GM19238 (cell line): ENCODE measurements around the gene IFT74.

Source experiments
- DNase-seq: peaks from one replicate; pipeline ENCODE4 v3.0.0; 2011; ENCODE audit warnings: low spot score; ENCODE audit not compliant: insufficient read length

IFT74 gene

DNA sequence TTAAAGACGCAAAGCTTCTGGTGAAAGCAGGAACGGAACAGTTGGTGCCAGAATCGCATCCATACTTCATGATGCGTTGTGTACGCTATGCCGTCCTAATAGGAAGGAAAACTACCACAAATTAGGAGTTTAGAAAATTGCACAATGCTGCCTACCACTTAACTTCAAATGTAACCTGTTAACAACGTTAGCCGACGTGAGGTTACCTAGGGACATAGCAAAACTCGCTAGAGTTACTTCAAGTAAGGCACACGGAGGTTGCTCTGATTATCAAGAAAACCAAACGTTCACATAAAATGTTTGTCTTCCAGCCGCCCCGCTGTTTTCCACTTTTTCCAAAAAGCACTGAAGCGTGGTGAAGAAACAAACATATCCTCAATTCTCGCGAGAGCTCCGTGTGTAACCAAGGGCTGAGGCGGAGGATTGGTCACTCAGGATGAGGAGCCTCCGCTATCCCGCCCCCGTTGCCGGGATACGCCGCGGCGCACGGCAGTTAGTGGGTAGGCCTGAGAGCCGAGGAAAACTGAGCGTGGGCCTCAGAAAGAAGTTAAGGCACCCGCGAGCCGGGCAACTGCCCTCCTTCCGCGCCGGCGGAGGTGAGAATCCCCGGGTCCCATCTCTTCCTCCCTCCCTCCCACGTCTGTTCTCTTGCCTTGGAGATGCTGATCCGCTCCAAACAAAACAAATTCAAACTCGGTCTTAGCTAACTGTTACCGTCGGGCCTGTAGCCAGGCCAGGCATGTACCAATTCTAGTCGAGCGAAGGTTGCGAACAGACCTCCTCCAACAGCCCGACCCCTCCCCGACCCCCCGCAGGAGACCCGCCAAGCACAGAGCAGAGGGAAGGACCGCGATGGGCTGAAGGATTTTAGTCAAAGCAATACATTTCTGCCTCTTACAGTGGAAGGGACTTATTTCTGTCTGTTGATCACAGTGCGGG is at the start of gene IFT74:
Gene IFT74, plus strand, starts transcription at position 492 of the 939 bp plus-strand sequence. CDS start 5,556 bp downstream, outside the sequence.
- DNase-seq, result peak; percentile 90

DNA sequence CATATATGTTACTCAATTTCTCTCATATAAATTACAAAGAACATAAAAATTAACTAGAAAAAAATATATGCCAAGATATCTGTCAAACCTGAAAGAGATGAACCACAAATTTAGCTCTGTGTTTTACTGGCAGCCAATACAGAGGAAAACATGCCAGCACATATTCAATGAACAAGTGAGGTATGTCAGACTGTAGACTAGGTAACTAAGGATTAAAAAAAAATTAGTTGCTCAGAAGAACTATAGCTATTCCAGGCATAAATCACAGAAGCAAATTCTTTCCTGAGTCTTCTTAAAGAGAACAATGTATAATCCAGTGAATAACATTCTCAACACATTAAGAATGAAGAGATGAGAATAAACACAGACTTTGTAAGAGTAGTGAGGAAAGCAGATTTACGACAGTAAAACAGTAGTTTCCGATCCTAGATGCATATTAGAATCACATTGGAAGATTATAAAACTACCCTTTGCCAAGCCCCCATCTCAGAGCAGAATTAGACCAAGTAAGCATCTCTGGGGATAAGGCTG is 43.0 kb upstream of the IFT74 start:
- DNase-seq, result no peak

DNA sequence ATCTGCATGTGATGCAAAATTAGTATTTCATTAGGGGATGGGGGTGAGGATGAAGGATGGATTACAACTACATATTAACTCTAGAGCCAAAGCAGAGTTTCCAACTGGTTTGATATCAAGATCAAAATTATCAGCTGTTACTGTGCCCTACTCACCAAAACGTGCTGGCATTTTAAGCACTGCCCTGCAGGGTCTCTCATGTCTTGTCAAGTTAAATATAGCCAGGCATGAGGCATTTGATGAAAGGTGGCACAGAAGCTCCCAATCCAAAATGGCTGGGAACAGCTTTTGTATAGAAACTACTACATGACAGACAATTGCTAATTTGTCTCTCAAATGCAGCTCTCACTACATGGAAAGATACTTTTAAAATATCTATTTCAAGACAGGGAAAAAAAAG is 36.5 kb upstream of the IFT74 start:
- no peak for DNase-seq

DNA sequence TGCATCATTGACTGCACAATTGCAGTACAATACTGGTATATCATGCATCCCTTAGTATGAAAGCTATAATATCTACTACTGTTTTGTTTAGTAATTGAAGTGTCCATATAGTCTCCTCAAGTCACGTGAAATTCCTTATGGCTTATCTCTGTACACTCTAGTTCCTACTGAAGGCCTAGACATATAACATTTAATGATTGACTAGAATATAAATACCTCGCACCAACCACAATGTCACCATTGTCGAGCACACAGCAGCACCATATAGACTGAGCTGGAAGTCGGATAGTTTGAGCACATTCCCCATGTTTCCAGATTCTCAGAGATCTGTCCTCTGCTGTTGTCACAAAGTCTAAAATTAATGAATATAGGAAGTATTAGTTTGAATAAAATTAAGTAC is 30.6 kb upstream of the IFT74 start:
- no peak for DNase-seq

DNA sequence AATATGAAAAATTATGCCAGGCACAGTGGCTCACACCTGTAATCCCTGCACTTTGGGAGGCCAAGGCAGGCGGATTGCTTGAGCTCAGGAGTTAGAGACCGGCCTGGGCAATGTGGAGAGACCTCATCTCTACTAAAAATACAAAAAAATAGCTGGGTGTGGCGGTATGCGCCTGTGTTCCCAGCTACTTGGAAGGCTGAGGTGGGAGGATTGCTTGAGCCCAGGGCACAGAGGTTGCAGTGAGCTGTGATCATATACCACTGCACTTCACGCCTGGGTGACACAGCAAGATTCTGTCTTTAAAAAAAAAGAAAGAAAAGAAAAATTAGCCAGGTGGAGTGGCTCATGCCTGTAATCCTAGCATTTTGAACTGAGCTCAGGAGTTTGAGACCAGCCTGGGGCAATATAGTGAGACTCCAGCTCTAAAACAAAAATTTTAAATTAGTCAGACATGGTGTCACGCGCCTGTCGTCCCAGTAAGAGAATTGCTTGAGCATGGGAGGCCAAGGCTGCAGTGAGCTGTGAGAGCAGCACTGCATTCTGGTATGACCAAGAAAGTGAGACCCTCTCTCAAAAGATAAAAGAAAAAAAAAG is 27.2 kb upstream of the IFT74 start:
- DNase-seq, result no peak

DNA sequence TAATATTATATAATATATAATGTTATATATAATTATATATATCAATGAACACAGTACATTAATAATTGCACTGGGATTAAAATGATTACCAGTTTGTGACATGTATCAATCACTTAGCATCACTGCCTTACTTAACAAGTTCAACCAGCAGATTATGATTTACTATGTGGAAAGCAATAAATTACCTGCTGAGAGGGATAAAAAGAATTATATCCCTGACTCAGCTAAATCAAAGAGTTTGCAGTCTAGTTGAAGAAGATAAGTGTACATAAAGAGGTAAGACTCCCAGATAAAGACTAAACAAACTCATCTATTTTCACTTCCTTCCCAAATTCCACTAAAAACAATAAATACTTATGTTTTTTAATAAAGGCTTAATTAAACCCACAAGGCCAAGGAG is 20.4 kb upstream of the IFT74 start:
- no peak for DNase-seq

DNA sequence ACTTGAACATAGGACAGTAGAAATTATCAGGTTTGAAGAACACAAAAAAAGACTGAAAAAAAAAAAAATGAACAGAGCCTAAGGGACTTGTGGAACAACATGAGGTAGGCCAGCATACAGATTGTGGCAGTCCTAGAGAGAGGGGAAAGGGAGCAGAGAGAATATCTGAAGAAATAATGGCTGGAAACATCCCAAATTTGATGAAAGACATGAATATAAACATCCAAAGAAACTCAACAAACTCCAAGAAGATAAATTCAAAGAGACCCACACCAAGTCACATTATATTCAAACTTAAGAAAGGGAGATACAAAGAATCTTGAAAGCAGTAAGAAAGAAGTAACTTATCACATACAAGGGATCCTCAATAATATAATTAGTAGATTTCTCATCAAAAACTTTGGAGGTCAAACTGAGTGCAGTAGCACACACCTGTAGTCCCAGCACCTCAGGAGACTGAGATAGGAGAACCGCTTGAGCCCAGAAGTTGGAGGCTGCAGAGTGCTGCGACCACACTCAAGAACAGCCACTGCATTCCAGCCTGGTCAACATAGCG is 18.3 kb upstream of the IFT74 start:
- DNase-seq, result no peak

DNA sequence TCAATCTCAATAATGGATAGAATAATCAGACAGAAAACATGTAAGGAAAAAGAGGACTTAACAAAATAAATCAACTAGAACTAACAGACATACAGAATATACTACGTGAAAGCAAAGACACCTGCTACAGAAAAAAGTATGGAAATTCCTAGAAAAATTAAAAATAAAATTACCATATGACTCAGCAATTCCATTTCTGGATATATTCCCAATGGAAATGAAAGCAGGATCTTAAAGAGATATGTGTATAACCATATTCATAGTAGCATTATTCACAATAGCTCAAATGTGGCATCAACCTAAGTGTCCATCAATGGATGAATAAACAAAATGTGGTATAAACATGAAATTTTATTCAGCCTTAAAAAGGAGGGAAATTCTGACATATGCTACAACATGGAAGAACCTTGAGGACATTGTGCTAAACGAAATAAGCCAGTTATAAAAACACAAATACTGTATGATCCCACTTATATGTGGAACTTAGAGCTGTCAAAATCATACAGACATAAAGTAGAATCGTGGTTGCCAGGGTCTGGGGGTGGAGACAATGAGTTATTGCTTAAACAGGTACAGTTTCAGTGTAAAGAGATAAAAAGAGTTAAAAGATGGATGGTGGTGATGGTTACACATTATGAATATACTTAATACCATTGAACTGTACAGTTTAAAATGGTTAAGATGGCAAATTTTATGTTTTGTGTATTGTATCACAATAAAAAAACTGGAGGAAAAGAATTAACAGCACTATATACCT is 16.1 kb upstream of the IFT74 start:
- no peak for DNase-seq

DNA sequence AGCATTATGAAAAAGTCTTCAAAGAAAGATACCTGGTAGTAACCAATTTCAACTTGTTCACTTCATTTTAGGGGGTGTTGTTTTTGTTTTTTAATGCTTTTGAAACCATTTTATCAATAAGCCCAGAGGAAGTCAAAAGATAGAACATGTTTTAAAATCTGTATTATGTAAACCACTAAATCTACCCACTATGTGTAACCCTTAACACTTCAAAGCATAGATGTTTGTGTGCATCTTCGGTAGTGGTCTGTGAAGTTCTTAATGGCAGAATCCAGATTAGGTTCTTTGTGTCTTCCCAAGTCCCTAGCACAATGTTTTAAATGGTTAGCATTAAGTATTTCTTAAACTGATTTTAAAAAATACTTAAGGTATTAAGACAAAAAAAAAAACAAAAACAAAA is 15.4 kb upstream of the IFT74 start:
- DNase-seq, result no peak

DNA sequence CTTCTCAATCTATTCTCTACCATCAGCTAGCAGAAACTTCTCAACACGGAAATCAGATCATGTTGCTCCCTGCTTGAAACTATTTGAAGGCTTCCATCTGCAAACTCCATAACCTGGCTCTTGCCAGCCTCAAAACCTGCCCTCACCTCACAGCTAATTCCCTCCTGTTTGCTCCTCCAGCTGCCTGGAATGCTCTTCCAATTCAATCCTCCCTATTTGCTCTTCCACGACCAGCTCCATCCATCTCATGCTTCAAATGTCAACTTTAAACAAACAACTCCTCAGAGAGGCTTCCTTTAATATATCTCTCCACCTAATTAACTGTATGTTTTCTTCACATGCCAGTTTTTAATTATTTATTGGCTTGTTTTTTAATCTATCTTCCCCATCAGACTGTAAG is 10.6 kb upstream of the IFT74 start:
- no peak for DNase-seq

DNA sequence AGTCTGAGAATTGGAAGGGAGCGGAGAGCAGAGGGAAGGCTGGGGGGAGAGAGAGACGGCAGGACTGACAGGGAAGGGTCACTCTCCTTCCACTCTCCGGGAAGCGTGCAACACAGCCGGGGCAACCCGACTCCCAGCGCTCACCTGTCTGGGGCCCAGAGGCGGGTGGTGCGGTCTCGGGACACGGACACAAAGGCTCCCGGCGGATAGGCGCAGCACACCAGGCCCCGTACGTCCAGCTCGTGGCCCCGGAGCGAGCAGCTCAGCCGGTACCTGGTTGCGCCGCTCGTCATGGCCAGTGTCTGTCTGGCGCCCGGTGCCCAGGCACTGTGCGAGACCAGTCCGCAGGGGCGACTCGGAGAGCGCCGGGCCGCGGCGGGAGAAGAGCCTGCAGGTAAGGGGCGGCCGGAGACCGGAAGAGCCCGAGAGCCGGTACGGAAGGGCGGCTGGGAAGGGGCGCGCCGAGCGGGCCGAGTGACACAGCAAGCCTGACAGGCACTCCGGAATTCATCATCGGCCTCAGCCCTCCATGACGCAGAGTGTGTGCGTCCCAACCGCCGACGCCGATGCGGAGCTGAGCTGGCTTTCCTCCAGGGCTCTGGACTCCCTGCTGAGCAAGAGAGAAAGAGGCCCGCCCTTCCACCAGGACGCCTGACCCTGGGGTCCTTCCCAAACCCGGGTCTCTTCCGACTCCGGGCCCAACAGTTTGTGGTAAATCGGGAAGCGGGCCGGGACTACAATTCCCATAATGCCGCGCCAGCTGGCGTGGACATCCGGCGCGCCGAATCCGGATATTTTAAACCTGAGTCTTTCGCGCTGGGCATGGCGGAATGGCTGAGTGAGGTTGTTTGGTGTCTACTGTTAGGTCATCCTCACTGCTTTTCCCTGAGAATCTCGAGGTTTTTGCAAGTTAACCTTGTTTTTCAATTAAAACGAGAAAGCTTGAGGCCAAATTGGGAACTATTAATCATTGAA is 9.2 kb upstream of the IFT74 start, which contains the start of gene PLAA:
Gene PLAA, minus strand, starts transcription at position 490 of the 975 bp plus-strand sequence. Its CDS starts 197 bp downstream, at position 293.
- peak; percentile 86 for DNase-seq

DNA sequence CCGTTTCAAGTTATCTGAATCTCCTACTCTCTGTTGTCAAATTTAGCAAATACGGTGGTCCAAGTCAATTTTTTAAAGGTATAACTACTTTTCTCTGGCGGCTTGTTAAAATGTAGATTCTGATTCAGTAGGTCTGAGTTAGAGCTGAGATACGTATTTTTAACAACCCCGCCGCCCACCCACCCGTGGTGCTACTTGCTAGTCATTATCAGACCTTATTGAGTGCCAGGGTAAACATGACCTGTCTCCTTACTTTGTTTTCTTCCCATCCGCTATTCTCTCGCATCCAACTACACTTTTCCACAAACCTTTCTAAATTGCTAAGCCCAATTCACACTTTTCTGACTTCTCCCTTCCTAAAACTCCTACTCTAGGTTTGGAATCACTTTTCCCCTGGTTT is 8.5 kb upstream of the IFT74 start:
- no peak for DNase-seq

DNA sequence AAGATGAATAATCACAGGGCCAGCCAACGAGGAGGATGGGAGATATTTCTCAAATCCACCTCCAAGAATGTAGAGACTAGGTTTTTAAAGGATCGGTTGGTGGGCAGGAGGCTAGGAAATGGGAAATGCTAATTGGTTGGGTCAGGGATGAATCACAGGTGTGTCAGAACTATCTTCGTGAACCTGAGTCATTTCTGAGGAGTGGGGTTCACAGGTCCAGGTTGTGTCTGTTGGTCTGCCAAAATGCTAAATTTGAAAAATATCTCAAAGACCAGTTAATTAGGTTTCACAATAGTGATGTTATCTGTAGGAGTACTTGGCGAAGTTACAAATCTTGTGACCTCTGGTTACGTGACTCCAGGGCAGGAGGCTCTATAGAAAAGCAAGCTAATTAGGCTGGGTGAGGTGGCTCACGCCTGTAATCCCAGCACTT is 6.6 kb upstream of the IFT74 start:
- DNase-seq, result no peak

DNA sequence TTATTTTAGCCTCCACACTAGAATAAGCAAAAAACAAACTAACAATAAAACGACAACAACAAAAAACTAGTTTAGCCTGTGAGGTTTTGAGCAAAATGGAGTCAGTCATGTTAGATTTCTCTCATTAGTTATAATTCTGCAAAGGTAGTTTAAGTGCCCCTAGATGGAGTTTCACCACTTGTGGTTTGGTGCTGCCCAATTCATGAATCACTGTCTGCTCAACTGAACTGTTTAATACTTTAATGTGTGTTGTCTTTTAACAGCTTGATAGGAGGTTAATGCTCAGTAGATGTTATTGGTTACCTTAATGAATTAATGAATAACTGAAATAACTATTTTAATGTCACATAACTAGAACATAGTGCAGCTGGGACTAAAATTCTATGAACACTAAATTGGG is 5.7 kb upstream of the IFT74 start:
- DNase-seq, result no peak

DNA sequence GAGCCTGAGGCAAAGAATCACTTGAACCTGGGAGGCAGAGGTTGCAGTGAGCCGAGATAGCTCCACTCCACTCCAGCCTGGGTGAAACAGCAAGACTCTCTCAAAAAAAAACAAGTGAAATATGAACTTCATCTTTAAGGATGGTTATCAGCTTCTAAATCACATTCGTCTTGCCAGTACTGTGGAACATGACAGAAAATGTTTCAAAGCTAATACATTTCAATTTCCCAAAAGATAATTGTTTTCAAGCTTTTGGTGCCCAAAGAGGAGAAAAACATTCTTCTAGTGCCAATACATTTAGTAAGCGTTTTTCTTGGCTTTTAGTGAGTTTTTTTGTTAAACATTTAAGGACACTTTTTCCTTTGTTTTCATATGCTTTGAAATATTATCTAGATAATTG is 4.4 kb upstream of the IFT74 start:
- no peak for DNase-seq

DNA sequence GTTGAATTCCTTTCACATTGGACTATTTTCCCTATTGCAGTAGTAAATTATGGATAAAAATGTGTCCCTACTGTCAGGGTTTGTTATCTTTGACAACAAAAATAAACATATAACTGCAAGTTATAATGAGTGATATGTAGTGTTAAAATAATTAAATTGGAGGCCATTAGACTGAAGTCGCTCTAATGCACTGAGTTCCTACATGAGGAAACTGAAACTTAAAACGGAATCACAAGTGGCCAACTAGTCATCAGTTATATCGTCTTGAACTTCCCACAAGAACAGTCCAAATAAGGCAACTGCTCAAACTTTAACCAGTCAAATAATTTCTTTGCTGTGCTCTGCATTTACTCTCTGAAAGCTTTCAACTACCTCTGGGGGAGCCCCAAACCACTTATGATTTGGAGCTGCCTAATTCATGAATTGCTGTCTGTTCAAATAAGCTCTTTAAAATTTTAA is 2.1 kb upstream of the IFT74 start:
- no peak for DNase-seq

DNA sequence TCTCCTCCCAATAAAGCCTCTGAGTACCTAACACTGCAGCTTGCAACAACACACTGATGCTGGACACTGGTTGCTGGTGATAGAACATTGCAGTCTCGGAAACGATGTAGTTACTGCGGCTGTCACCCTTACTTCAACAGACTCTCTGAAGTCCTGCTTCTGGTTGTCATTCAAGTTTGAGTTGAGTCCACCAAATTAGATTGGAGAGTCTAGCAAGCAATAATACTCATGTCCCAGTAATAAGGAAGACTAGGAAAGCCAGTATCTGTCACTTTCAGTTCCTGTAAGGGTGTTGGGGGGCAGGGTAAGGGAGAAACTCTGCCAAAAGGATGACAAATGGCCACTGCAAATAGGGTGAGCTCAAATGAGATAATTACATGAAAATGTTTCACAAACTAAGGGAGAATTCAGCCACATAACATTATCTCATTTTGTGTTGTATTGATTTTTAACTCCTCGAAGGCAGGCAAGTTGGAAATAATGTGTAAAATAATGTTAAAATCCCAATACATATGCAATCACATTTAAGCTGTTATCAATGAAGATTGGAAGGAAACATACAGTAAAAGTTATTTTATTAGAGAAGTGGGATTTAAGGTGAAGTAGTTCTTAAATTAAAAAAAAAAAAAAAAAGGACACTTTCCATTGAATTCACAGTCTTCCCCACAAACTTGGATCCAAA is 849 bp upstream of the IFT74 start:
- no peak for DNase-seq

DNA sequence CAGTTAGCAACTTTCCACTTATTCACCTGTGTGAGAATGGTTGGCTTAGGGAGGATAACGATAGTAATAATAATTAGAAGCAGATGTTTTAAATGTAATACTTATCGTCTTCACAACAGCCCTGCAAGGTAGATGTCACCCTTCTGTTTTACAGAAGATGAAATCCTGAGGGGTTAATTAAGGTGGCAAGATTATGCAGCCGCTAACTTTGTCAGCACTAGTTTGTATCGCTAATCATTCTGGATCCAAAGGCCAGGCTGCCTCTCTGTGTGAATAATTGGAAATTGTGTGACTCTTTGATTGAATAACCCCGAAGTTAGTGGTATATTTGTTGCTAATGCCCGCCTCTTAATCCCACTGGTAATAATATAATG is 635 bp downstream of the IFT74 start:
- no peak for DNase-seq

DNA sequence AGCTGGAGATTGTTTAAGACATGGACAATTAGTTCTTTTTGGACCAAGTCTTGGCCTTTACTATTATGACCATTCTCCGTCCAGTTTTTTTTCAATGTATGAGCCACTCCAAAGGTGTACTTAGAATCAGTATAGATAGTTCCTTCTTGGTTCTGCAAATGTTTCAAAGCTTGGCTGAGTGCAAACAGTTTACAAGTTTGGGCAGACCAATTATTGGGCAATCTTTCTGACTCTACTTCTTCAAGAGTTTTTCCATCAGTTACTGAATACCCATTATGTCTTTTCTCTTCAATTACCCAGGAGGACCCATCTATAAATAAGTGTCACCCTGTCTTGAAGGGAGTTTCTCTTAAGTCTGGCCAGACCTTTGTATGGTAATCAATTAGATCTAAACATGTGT is 15.5 kb downstream of the IFT74 start:
- no peak for DNase-seq

DNA sequence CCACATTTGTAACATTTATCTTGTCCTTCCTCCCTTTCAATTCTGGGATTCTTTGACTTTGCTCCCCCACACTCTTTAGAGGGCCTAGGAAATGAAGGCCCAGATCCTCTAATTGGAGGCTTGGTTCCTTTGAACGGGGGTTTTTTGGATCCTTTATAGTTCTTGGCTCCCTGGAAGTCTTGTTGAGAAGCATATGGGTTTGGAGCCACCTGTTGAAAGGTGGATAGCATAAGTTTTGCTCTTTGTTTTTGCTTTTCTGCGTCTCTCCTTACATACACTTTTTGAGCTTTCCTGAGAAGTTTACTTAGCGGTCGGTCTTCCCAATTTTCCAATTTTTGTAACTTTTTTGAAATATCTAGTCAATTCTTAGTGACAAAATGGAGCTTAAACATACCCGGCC is 17.8 kb downstream of the IFT74 start:
- DNase-seq, result no peak
